ENCODE measurements around the gene PPP6R2.
"Not testable (repeated sequence)": the region's sequence is repeated elsewhere in the genome, so short reads cannot be mapped to it uniquely, and the experiment has no call there.

Gene PPP6R2

DNA sequence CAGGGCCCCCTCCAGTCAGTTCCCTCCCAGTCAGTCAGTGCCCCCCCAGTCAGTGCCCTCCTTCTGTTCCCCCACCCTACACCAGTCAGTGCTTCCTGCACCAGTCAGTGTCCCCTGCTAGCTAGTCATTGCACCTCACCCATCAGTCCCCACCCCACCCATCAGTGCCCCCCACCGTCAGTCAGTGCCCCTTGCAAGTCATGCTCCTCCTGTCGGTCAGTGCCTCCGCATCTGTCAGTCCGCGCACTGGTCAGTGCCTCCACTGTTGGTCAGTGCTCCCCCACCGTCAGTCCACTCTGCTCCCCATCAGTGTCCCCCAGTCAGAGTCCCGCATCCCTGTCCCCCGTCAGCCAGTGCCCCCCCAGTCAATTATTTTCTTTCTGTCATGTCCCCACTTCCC is 3.3 kb downstream of the PPP6R2 start:
- DNase-seq, result no peak

DNA sequence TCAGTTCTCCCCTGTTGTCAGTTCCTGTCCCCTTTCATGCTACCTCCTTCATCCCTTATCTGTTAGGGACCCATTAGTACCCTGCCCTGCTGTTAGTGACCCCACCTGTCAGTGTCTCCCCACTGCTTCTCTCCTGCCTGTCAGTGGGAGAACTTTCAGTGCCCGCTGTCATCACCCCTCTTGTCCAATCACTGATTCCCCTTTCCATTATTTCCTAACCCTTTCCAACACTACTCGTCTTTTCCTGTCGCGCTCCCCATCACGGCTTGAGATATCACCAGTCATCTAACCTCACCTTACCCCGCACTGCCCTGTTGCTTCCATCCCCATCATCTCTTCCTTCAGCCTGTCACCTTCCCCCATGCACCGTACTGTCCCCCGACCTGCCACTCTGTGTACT is 4.0 kb downstream of the PPP6R2 start:
- DNase-seq, result no peak

DNA sequence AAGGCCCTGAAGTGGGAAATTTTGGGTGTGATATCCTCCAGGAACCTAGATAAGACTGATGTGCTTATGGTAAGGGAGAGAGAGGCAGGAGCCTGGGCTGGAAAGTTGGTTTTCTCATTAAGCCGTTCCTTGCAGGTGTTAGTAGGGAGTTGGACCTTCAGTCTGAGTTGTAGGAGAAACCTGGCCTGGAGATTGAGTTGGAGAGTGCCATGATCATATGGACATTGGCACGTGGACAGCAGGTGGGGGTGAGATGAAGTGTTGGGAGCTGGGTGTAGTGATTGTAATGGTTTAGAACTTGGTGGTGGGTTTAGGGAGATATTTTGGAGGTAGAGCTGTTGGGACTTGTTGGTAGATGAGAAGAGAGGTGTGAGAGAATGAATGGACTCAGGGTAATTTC is 4.9 kb downstream of the PPP6R2 start:
- no peak for DNase-seq

DNA sequence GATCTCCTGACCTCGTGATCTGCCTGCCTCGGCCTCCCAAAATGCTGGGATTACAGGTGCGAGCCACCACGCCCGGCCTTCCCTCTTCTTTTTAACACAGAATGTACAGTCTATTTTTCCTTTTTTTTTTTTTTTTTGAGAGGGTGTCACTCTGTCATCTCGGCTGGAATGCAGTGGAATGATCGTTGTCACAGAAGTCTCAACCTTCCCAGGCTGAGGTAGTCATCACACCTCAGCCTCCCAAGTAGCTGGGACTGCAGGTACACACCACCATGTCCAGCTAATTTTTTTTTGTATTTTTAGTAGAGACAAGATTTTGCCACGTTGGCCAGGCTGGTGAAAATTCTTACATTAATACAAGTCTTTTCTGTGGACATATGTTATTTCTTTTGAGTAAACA is 13.1 kb downstream of the PPP6R2 start:
- DNase-seq, result no peak

DNA sequence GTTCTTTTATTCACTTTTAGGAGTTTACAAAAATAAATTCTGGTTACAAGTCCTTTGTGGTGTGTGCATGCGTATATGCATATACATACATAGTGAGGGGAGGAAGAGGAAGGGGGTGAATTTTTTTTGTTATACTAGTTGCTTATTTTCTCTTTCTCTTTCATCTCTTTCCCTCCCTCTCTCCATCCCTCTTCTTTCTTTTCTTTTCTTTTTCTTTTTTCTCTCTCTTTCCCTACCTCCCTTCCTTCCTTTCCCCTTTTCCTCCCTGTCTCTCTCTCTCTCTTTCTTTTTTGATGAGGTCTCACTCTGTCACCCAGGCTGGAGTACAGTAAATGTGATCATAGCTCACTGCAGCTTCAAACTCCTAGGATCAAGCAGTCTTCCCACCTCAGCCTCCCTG is 14.1 kb downstream of the PPP6R2 start:
- DNase-seq, result no peak

DNA sequence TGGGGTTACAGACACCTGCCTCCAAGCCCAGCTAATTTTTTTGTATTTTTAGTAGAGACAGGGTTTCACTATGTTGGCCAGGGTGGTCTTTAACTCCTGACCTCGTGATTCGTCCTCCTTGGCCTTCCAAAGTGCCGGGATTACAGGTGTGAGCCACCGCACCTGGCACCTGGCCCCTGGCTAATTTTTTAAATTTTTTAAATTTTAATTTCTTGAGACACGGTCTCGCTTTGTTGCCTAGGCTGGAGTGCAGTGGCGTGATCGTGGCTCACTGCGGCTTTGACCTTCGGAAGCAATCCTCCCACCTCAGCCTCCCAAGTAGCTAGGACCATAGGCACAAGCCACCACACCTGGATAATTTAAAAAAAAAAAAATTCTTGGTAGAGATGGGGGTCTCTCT is 14.6 kb downstream of the PPP6R2 start:
- DNase-seq, result no peak

DNA sequence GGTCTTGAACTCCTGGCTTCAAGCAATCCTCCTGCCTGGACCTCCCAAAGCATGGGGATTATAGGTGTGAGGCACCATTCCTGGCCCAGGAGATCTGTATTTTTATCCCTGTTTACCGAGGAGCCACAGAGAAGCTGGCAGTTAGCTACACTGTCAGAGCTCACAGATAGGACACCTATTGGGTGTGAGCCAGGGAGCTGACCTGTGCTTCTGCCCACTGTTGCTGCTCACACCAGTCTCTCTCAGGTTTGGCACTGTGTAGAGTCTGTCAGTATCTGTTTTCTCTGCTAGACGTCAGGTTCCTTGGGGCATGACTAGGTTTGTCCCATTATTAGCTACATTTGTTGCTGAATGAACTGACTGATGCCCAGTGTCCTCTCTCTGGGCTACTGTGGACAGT is 17.5 kb downstream of the PPP6R2 start:
- DNase-seq, result no peak

DNA sequence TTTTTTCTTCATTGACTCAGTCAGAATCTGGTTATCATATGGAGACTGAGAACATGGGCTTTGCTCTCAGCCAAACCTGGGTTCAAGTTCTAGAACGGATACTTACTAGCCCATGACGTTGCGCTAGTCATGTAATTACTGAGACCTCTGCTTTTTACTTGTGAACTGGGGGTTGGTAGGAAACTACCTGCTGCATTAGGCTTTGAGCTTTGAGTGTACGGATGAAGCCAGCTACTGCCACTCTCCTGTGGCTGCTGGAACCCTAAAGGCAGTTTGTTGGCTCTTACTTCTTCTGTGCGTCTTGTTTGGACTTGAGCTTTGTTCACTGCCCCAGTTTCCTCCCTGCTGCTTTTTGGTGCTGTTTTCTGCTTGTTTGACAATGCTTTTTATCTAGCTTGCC is 18.1 kb downstream of the PPP6R2 start:
- no peak for DNase-seq

DNA sequence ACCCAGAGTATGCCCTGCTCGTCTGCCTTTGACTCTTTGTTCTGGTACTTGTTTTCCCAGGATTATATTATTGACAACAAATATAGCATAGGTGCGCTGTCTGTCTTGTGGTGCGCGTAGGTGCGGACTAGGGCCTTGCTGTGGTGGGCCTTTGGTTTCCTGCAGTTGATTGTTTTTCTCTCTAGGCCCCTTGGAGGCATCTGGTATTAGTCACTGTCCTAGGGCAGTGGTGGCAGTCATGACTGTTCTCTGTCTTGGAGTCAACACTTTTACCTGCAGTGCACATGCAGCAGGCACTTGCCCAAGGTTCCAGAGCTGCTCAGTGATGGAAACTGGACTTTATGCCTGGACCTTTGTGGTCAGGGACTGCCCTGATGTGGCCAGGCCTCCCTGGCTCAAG is 18.6 kb downstream of the PPP6R2 start:
- DNase-seq, result peak; percentile 45 to 47

DNA sequence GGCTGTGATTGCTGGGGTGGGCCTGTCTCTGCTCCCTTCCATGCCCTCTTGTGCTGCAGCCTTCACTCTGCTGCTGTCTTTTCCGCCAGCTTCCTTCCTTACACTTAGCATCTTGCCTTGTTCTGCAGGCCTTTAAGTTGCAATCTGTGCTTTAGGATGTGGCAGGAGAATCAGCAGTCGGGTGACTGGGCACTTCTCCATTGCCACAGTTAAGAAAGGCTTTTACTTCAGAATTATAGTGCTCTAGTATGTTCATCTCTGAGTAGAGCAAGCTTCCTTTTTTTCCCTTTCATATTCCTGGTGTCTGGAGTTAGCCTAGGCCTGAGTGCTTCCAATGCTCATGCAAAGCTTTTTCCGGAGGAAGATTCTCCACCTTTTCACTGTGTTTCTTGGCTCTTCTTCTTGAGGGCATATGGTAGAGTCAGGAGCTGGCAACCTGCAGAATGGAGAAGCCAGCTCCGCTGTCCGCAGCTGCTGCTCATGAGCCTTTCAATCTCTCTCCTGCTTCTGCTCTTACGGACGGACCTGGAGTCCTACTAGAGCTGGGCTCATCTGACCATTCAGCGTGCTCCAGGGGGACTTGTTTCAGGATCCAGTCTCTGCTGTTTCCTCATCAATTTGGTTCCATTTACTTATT is 20.2 kb downstream of the PPP6R2 start:
- DNase-seq, result no peak

DNA sequence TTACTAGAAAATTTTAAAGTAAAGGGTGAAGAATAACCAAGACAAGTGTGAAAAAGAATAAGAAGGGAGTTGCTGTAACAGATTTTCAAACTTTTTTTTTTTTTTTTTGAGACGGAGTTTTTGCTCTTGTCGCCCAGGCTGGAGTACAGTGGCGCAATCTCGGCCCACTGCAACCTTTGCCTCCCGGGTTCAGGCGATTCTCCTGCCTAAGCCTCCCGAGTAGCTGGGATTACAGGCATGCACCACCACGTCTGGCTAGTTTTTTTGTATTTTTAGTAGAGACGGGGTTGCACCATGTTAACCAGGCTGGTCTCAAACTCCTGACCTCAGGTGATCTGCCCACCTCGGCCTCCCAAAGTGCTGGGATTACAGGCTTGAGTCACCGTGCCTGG is 20.7 kb downstream of the PPP6R2 start:
- DNase-seq, result not testable (repeated sequence)

DNA sequence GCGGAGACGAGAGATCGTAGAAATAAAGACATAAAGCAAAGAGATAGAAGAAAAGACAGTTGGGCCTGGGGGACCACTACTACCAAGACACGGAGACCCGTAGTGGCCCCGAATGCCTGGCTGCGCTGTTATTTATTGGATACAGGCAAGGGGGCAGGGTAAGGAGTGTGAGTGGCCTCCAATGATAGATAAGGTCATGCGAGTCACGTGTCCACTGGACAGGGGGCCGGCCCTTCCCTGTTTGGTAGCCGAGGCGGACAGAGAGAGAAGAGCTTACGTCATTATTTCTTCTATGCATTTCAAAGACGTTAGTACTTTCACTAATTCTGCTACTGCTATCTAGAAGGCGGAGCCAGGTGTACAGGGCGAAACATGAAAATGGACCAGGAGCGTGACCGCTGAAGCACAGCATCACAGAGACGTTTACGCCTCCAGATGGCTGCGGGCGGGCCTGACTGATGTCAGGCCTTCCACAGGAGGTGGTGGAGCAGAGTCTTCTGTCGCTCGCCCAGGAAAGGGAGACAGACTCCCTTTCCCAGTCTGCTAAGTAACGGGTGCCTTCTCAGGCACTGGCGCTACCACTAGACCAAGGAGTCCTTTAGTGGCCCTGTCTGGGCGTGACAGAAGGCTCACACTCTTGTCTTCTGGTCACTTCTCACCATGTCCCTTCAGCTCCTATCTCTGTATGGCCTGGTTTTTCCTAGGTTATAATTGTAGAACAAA is 24.8 kb downstream of the PPP6R2 start:
- DNase-seq, result no peak

DNA sequence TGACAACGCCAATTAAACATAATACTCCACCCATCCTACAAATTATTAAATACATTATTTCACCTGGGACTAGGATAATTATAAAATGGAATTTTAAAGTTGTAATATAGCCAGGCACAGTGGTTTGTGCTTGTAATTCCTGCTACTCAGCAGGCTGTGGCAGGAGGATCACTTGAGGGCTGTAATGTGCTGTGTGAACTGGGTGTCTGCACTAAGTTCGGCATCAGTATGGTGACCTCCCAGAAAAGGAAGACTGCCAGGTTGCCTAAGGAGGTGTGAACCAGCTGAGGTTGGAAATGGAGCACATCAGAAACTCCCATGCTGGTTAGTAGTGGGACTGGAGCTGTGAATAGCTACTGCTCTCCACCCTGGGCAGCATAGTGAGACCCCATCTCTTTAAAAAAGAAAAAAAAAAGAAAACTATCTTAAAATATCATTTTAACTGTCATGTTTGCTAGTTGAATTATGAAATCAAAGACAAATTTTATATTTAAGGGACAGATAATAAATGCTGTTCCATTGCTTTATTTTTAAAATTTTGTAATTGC is 28.0 kb downstream of the PPP6R2 start:
- no peak for DNase-seq

DNA sequence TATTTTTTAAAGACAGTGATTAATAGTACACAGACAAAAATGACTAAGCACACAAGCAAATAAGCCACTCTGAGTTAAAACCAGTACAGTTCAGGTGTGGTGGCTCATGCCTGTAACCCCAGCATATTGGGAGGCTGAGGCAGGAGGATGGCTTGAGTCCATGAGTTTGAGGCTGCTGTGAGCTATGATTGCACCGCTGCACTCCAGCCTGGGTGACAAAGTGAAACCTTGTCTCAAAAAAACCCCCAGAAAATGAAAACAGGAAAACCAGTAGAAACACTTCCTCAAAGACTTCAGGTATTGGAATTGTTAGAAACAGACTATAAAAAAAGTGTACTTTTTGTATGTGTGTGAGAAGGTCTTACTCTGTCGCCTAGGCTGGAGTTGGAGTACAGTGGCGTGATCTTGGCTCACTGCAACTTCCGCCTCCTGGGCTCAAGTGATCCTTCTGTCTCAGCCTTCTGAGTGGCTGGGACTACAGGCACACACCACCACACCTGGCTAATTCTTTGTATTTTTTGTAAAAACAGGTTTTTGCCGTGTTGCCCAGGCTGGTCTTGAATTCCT is 33.0 kb downstream of the PPP6R2 start:
- no peak for DNase-seq

DNA sequence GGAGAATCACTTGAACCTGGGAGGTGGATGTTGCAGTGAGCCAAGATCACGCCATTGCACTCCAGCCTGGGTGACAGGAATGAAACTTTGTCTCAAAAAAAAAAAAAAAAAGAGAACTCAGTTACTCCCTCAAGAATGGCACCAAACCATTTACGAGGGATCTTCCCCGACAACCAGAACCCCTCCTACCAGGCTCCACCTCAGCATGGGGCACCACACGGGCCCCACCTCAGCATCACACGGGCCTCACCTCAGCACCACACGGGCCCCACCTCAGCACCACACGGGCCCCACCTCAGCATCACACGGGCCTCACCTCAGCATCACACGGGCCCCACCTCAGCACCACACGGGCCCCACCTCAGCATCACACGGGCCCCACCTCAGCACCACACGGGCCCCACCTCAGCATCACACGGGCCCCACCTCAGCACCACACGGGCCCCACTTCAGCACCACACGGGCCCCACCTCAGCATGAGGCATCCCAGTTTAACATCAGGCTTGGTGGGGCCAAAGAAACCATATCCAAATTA is 38.0 kb downstream of the PPP6R2 start:
- not testable (repeated sequence) for DNase-seq

DNA sequence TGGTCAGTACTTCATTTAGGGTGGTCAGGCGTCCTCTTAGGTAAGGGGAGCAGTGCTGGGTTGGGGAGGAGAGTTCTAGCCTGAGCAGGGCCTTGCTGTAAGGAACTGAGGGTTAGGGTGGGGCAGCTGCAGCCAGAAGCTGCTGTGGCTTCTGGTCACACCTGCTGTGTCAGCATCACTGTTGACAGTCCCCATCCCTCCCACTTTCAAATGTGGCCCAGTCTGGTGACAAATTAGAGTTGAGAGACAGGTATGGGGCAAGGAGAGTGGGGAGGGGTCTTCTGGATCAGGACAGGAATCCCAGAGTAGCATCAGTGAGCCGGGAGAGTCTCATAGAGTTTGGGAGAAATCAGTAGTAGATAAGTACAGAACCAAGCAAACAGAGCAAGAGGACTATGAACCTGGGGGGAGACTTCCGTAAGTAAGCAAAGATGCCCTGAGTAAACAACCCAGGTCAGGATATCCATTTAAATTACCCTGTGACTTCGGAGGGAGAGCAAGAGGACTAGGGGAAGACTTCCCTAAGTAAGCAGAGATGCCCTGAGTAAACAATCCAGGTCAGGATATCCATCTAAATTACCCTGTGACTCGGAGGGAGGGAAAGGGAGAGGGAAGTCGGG is 53.7 kb downstream of the PPP6R2 start:
- DNase-seq, result no peak

DNA sequence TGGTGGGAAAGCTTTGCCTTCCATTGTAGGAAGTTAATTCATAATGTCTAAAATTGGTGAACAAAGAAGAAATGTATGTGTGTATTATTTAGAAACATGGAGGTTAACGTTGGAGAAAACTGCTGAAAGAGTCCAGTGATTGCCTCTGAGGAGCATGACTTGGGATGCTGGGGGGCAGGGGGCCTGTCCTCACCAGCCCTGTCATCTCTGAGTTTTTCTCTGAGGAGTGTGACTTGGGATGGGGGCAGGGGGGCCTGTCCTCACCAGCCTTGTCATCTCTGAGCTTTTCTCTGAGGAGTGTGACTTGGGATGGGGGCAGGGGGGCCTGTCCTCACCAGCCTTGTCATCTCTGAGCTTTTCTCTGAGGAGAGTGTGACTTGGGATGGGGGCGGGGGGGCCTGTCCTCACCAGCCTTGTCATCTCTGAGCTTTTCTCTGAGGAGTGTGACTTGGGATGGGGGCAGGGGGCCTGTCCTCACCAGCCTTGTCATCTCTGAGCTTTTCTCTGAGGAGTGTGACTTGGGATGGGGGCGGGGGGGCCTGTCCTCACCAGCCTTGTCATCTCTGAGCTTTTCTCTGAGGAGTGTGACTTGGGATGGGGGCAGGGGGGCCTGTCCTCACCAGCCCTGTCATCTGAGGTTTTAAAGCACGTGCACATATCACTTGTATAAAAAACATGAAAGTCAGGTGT is 54.4 kb downstream of the PPP6R2 start:
- DNase-seq, result not testable (repeated sequence)

DNA sequence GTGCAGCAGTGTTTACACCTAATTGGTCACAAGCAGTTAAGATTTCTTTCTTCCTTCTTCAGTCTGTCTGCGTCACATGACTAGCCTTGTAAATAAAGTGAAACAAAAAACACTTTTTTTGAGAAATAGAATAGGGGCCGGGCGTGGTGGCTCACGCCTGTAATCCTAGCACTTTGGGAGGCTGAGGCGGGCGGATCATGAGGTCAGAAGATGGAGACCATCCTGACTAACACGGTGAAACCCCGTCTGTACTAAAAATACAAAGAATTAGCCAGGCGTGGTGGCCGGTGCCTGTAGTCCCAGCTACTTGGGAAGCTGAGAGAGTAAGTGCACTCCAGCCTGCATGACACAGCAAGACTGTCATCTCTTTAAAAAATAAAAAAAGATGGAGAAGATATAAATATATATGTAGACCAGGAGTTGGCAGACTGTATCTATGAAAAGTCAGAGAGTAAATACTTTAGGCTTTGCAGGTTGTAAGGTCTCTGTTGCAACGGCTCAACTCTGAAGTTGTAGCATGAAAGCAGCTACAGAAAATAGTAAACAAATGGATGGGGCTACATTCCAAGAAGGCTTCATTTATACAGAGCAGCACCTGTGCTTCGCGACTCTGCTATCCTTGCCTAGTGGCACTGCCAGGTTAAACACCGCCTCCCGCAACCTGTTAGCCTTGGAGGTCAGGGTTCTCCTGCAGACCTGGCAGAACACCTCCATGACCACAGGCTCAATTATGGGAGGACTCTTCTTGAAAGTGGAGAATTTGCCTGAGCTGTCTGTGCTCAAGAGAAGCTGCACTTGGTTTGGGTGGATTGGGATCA is 55.9 kb downstream of the PPP6R2 start:
- no peak for DNase-seq

DNA sequence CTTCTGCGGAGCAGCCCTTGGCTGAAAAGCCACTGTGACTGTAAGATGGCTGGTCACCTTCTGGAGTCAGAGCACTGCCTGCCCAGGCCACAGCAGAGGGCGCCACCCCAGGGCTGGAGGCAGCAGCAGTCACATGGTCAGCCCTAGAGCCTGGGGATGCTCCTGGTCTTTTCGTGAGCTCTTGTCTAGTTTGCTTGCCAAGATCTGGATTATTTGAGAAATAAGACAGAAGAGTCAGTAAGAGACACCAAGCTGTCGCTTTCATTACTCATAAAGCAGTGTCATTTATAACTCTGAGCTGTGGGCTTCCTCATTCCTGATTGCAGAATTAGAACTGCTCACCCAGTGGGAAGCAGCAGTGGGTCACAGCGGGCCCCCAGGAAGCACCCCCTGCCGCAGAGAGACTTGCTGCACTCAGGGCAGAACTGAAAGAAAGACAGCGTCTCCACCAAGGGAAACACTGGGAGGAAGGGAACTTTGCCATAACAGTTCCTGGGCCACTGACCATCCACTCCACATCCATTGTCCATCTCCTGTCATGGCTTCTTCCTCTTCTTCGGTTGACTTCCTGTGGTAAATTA is 56.7 kb downstream of the PPP6R2 start:
- DNase-seq, result peak; percentile 38 to 49

DNA sequence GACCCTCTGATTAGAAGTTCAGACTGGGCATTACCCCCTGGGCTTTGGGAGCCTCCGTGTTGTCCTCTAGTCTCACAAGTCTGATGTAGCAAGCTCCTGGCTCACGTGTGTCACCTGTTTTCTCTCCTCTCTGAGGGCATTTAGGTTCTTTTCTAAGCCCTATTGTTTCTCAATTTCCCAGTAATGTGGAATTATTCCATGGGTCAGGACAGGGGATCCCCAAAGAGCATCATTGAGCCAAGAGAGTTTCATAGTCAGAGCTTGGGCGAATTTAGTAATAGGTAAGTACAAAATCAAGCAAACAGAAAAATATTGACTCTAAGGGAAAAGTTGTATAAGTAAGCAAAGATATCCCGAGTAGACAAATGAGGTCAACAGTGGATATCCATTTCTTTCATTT is 57.3 kb downstream of the PPP6R2 start:
- no peak for DNase-seq

DNA sequence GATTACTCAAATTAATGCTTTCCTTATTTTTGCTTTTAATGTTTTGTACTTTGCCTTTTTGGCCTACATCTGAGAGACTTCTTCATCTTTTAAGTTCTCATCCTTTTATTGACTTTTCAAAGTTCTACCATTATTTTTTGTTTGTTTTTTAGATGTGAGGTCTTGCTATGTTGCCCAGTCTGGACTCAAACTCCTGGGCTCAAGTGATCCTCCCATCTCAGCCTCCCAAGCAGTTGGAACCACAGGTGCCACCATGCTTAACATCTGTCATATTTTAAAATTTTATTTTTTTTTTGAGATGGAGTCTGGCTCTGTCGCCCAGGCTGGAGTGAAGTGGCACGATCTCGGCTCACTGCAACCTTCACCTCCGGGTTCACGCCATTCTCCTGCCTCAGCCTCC is 57.8 kb downstream of the PPP6R2 start:
- no peak for DNase-seq

DNA sequence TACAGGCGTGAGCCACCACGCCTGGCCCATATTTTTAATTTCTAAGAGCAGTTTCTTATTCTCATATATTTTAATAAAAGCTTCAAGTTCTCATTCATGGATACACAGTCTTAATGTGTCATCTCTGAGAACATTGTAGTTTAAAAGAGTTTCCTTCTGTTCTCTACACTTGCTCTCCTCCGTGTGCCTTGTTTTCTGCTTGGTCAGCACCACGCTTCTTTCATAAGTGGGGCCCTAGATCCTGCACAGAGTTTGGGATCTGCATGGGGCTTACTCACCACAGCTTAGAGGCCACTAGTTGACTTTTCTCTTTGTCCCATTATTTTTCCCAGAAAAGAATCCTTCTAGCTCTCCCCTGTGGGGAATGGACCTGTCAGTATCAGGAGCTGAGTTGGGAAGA is 58.8 kb downstream of the PPP6R2 start:
- DNase-seq, result no peak

Measured in activated T-cell treated with anti-CD3 and anti-CD28 coated beads, Interleukin-2, amount 50 U/mL, for 48 hours (primary cell).